GM19467 (cell line): ENCODE measurements around the gene ADIPOQ.
A peak's percentile ranks its signal among the peaks of the same experiment; 100 is the strongest.
"Not testable (repeated sequence)": the region's sequence is repeated elsewhere in the genome, so short reads cannot be mapped to it uniquely, and the experiment has no call there.

Source experiments
- ATAC-seq: cut with Tn5 transposase; IDR thresholded peaks from one replicate; pipeline ENCODE4 v1.9.1; 2021; ENCODE audit warnings: mild to moderate bottlenecking, moderate library complexity; ENCODE audit not compliant: unreplicated experiment

Gene ADIPOQ

DNA sequence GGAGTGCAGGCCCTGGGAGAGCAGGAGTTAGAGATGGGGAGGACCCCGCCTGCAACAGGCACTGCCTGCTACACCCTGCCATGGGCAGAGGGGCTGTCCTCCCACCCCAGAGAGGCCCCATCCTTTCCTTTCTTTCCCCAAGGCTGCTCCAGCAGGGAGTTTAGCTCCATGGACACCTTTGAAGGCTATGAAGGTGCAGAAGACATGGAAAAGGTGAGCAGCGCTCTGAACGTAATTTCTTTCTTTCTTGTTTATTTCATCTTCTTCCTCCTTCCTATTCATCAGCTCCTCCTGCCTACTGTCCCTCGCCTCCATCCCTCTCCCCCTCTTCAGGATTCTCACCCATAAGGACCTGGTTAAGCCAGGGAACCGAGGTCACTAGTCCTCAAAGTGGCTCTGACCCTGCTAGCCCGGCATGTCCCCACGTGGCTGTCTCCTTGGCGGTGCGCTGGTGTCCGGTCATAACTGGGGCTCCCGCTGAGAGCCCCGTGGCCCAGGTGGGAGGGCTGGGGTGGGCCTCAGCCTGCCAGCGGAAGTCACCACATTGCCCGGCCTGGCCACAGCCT lies 16.0 kb upstream of the ADIPOQ start:
- ATAC-seq, result no peak

DNA sequence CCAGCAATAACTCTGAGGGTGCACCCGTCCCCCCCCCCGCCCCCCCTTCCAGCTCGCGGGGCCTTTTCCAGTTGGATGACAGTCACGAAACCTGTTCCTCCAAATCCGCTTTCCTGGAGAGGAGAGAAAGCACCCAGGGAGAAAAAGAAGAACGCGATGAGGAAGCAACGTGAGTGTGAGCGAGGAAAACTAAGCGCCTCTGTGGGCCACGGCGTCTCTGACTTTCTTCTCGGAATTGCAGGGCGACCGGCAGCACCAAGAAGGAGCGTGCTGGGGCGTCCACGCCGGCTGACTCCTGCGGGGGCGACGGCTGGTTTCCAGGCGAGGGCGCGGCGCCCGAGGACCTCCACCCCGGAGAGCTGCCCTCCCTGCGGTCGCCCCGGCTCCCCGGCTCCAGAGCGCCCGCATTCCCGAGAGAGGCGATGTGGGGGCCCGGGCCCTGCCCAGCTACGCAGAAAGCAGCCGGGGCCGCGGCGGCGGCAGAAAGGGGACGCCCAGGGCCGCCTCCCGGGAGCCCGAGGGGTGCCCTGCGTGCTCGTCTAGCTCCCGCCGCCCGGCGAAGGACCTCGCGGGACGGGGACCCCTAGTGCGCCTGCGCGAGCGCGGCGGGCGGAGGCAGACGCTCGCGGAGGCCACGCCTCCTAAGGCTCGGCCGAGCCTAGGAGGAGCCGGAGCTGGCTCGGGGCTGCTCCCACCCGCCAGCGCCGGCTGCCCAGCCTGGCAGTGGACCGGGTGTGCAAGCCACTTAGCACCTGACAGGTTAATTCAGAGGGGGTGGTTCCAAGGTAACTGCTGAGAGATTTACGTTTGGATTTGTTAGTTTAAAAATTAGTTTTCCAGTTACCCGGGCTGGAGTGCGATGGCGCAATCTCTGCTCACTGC lies 15.3 kb upstream of the ADIPOQ start:
- ATAC-seq, result peak; percentile 94

- no peak for ATAC-seq
These were observed 14.2 kb upstream of the ADIPOQ start for GRCh38 chr3:186828340-186828739.

GRCh38 chr3:186831798-186832197 lies 10.7 kb upstream of the ADIPOQ start:
- ATAC-seq, result no peak

- ATAC-seq, result no peak
These were observed 10.2 kb upstream of the ADIPOQ start for GRCh38 chr3:186832276-186832675.

- ATAC-seq, result no peak
These were observed 2.5 kb upstream of the ADIPOQ start for GRCh38 chr3:186839874-186840641.

- no peak for ATAC-seq
These were observed 890 bp upstream of the ADIPOQ start for GRCh38 chr3:186841620-186842019.

DNA sequence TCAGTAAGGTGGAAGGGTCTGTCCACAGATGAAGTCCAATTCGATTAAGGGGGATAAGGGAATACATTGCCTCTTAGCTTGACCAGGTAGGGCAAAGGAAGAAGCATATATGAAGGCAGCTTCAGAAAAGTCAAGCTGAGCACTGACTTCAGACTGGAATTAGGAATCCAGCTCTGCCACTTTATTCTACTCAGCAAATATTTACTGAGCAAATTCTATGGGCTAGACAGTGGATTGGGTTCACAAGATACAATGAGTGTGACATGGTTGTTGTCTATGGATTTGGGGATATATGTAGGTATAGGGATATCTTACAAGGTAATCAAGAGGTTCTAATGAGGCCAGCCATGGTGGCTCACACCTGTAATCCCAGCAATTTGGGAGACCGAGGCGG lies 526 bp downstream of the ADIPOQ start:
- ATAC-seq, result no peak

GRCh38 chr3:186844908-186845307 lies 2.4 kb downstream of the ADIPOQ start:
- ATAC-seq, result no peak

- ATAC-seq, result no peak
These were observed 3.2 kb downstream of the ADIPOQ start for GRCh38 chr3:186845756-186846155.

DNA sequence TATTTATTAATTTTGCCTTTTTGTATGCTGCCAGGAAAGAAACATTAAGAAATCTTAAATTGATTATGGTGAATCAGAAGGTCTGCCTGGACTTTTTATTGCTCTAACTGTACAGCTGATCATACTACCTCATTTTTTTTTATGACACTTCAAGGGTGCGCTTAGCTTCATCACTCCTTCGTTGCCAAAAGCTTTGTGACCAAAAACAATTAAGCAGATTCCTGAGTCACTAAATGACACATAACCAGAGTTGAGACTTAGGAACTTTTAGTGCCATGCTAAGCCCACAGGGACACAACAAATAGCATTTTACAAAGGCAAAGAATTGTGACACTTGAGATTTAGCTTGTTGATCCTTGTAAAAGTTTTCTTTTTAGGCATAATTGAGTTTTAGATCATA lies 4.9 kb downstream of the ADIPOQ start:
- ATAC-seq, result no peak

DNA sequence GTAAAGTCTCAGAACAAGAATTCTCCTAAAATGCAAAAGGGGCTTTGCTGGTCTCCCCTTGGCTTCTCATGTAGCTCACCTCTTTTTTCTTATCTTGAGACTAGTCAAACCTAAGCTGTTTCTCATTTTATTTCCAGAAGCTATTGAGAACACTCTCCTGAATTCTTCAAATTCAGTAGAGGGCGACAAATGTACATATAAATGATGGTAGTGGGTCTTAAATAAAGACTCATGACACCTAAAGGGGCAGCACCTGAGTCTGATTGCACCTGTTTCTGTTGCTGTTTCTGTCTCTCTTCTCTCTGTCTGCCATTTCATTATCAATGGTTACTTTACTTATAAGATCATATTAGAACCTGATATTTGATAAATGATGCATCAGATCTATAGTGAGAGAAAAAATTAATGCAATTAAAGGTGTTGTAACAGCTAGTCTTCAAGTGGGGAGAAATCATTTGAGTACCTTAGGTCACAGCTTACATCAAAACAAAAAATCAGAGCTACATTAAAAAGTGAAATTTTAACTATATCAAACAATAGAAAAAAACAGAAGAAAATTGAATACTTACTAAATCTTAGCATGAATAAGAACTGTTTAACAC lies 7.0 kb downstream of the ADIPOQ start:
- no peak for ATAC-seq

DNA sequence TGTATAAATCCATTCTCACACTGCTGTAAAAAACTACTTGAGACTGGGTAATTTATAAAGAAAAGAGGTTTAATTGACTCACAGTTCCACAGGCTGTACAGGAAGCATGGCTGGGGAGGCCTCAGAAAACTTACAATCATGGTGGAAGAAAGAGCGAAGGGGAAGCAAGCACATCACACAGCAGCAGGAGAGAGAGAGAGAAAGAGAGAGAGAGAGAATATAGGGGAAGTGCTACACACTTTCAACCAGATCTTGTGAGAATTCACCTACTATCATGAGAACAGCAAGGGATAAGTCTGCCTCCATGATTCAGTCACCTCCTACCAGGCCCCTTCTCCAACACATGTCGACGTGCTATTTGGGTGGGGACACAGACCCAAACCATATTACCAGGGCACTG lies 9.3 kb downstream of the ADIPOQ start:
- not testable (repeated sequence) for ATAC-seq

DNA sequence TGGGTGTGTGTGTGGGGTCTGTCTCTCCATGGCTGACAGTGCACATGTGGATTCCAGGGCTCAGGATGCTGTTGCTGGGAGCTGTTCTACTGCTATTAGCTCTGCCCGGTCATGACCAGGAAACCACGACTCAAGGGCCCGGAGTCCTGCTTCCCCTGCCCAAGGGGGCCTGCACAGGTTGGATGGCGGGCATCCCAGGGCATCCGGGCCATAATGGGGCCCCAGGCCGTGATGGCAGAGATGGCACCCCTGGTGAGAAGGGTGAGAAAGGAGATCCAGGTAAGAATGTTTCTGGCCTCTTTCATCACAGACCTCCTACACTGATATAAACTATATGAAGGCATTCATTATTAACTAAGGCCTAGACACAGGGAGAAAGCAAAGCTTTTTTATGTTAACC lies 10.5 kb downstream of the ADIPOQ start:
- no peak for ATAC-seq

DNA sequence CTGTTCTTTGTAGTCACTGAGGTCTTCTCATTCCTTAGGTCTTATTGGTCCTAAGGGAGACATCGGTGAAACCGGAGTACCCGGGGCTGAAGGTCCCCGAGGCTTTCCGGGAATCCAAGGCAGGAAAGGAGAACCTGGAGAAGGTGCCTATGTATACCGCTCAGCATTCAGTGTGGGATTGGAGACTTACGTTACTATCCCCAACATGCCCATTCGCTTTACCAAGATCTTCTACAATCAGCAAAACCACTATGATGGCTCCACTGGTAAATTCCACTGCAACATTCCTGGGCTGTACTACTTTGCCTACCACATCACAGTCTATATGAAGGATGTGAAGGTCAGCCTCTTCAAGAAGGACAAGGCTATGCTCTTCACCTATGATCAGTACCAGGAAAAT lies 11.6 kb downstream of the ADIPOQ start:
- no peak for ATAC-seq

- no peak for ATAC-seq
These were observed 12.4 kb downstream of the ADIPOQ start for GRCh38 chr3:186854954-186855353.

DNA sequence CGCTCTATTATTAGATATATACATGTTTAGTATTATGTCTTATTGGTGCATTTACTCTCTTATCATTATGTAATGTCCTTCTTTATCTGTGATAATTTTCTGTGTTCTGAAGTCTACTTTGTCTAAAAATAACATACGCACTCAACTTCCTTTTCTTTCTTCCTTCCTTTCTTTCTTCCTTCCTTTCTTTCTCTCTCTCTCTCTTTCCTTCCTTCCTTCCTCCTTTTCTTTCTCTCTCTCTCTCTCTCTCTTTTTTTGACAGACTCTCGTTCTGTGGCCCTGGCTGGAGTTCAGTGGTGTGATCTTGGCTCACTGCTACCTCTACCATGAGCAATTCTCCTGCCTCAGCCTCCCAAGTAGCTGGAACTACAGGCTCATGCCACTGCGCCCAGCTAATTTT lies 15.2 kb downstream of the ADIPOQ start:
- ATAC-seq, result no peak

GRCh38 chr3:186865215-186865853 lies 22.8 kb downstream of the ADIPOQ start:
- ATAC-seq, result not testable (repeated sequence)

GRCh38 chr3:186866095-186866494 lies 23.6 kb downstream of the ADIPOQ start:
- not testable (repeated sequence) for ATAC-seq

DNA sequence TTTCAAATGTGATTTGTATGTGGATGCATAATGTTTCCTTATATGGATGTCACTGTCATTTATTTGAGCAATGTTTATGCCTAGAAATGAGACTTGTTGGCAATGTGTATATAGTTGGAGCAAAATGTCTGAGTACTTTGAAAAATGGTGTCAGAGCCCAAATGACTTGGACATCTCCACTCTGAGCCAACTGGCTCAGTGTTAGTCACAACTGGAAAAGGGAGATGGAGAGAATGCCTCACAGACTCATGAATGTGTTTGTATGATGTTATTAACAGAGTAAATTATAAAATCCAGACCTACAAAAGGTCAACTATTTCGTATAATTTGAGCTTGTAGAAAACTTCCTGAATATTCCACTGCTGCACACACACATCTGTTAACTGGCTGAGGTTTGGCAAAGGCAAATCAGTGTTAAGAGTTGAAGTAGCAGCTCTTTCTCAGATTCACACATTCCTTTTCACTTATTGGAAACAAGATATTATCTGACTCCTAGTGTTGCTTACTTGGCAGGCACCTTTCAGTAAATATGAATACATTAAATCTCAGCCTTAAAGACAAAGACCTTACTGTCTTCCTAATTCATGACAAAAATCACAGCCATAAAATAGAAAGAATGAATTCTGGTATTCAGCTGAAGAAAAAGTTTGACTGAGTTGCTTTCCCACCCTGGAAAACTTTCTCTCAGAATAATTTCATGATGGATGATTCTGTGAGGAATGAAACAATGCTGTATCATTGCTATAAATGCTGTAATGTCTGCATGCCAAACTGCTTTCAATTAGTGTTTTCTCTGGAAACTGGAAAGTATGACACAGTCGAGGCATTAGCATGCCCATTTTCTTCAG lies 27.0 kb downstream of the ADIPOQ start:
- ATAC-seq, result no peak
